Large intestine (tissue), 12 donors: ENCODE measurements around the gene RRH. TPM values are rescaled to one million over a fixed set of nuclear protein-coding genes. Genes with fewer than 3 reads are reported as not detected.
"Not testable (repeated sequence)": the region's sequence is repeated elsewhere in the genome, so short reads cannot be mapped to it uniquely, and the experiment has no call there.

ENCODE experiments used
- DNase-seq, 2 donors: peaks; one replicate each; pipeline versions ENCODE4 v3.0.0 to v3.0.0-alpha.2; 2013
- H3K27ac ChIP-seq: one replicate; pipeline ENCODE4 v1.5.1; 2013; ENCODE audit warnings: low read length
- H3K27me3 ChIP-seq: 2 replicates; pipeline ENCODE4 v1.6.1; 2013; ENCODE audit warnings: low read length; ENCODE audit not compliant: control insufficient read depth, insufficient read depth
- H3K36me3 ChIP-seq: 2 replicates; pipeline ENCODE4 v1.6.1; 2013; ENCODE audit warnings: low read length; ENCODE audit not compliant: control insufficient read depth, insufficient read depth
- H3K4me1 ChIP-seq: one replicate; pipeline ENCODE4 v1.6.1; 2013; ENCODE audit warnings: low read length; ENCODE audit not compliant: control insufficient read depth, insufficient read depth
- H3K4me3 ChIP-seq: one replicate; pipeline ENCODE4 v1.5.1; 2013; ENCODE audit warnings: low read length
- H3K9me3 ChIP-seq: one replicate; pipeline ENCODE4 v1.6.1; 2013; ENCODE audit warnings: mild to moderate bottlenecking, low read depth, low read length, moderate library complexity; ENCODE audit not compliant: control insufficient read depth
- WGBS: methylation state at CpG from one replicate; pipeline ENCODE4 v1.1.5; 2013; ENCODE audit warnings: low lambda C conversion rate; ENCODE audit not compliant: insufficient coverage; 5-methylcytosine and 5-hydroxymethylcytosine counted together
- long read RNA-seq, 11 donors: transcript quantifications; one replicate each; lab custom pipeline, GENCODE V29; 2026
- polyA plus RNA-seq: library from polyadenylated mRNA; unstranded; fragments of 120-200 nt; gene quantifications from one replicate; pipeline ENCODE4 v1.2.1, GENCODE V29; 2013

Gene RRH
- 0.28 TPM for polyA plus RNA-seq
- long read RNA-seq, donor 1, result 0 reads
- long read RNA-seq, donor 2, result 0 reads
- long read RNA-seq, donor 3, result 0 reads
- long read RNA-seq, donor 4, result 0 reads
- long read RNA-seq, donor 5, result 0 reads
- long read RNA-seq, donor 6, result 0 reads
- long read RNA-seq, donor 7, result 0 reads
- long read RNA-seq, donor 8, result 0 reads
- long read RNA-seq, donor 9, result 0 reads
- long read RNA-seq, donor 10, result 0 reads
- long read RNA-seq, donor 11, result 0 reads

GRCh38 chr4:109827672-109828071 lies at the start of gene RRH:
TSS of gene RRH (plus strand) at chr4:109827972. CDS start at chr4:109828028, 56 bp downstream.
- no peak within 1 kb of the TSS for H3K27ac ChIP-seq
- no peaks in the 10 kb centered on the region for H3K27me3 ChIP-seq
- WGBS, result no CpG with 5 or more reads among the region's 2 CpGs
- H3K36me3 ChIP-seq, result peaks cover 14% of the 10 kb centered on the region
- no peaks in the 10 kb centered on the region for H3K9me3 ChIP-seq
- no peaks in the 10 kb centered on the region for H3K4me1 ChIP-seq
- H3K4me3 ChIP-seq, result no peak within 1 kb of the TSS
- DNase-seq, result no peak

GRCh38 chr4:109782092-109782491 lies 45.7 kb upstream of the RRH start:
- H3K4me3 ChIP-seq, H3K4me1 ChIP-seq, H3K27ac ChIP-seq, H3K36me3 ChIP-seq, DNase-seq, H3K27me3 ChIP-seq, H3K9me3 ChIP-seq: not testable (repeated sequence)
- WGBS, result no CpG with 5 or more reads among the region's 2 CpGs

- DNase-seq, result no peak
- Histone ChIP-seq H3K4me1 (no peaks in the 10 kb centered on the region), H3K27me3 (no peaks in the 10 kb centered on the region), H3K4me3 (no peak overlapping the region), H3K36me3 (no peaks in the 10 kb centered on the region), H3K27ac (no peak overlapping the region), H3K9me3 (no peaks in the 10 kb centered on the region)
- no CpG with 5 or more reads among the region's 1 CpG for WGBS
Observed at GRCh38 chr4:109786846-109787245, 40.9 kb upstream of the RRH start.

GRCh38 chr4:109787807-109788206 lies 40.0 kb upstream of the RRH start:
- Histone ChIP-seq H3K36me3 (no peaks in the 10 kb centered on the region), H3K4me3 (no peak overlapping the region), H3K27ac (no peak overlapping the region), H3K9me3 (no peaks in the 10 kb centered on the region), H3K27me3 (no peaks in the 10 kb centered on the region), H3K4me1 (no peaks in the 10 kb centered on the region)
- DNase-seq, result no peak
- no CpG with 5 or more reads among the region's 1 CpG for WGBS

- no peak overlapping the region for H3K27ac ChIP-seq
- peaks cover 32% of the 10 kb centered on the region for H3K9me3 ChIP-seq
- no peaks in the 10 kb centered on the region for H3K4me1 ChIP-seq
- H3K4me3 ChIP-seq, result no peak overlapping the region
- 80% methylated on average over 1 of the region's 6 CpGs for WGBS
- DNase-seq, result no peak
- H3K27me3 ChIP-seq, result no peaks in the 10 kb centered on the region
- no peaks in the 10 kb centered on the region for H3K36me3 ChIP-seq
Observed at GRCh38 chr4:109795059-109795458, 32.7 kb upstream of the RRH start.

GRCh38 chr4:109798866-109799265 lies 28.9 kb upstream of the RRH start:
- Histone ChIP-seq H3K27ac (no peak overlapping the region), H3K4me3 (no peak overlapping the region), H3K36me3 (no peaks in the 10 kb centered on the region), H3K9me3 (peaks cover 28% of the 10 kb centered on the region), H3K4me1 (no peaks in the 10 kb centered on the region), H3K27me3 (no peaks in the 10 kb centered on the region)
- no peak for DNase-seq

GRCh38 chr4:109801099-109801789 lies 26.5 kb upstream of the RRH start:
- DNase-seq, result peak in 1 of 2 donors; percentile 31
- Histone ChIP-seq H3K27ac (peak overlapping the region; percentile 37), H3K4me1 (no peaks in the 10 kb centered on the region), H3K27me3 (no peaks in the 10 kb centered on the region), H3K4me3 (peak overlapping the region; percentile 19), H3K36me3 (no peaks in the 10 kb centered on the region), H3K9me3 (peaks cover 13% of the 10 kb centered on the region)
- no CpG with 5 or more reads among the region's 4 CpGs for WGBS

- H3K4me3 ChIP-seq, result peak within 1 kb of the TSS; percentile 19
- H3K9me3 ChIP-seq, result peaks cover 9% of the 10 kb centered on the region
- peak within 1 kb of the TSS; percentile 37 for H3K27ac ChIP-seq
- H3K4me1 ChIP-seq, result no peaks in the 10 kb centered on the region
- 60% methylated on average over 1 of the region's 2 CpGs for WGBS
- DNase-seq, result peak in 1 of 2 donors; percentile 76
- H3K36me3 ChIP-seq, result no peaks in the 10 kb centered on the region
- no peaks in the 10 kb centered on the region for H3K27me3 ChIP-seq
Observed at GRCh38 chr4:109801895-109802319, 25.9 kb upstream of the RRH start, which contains the start of gene CFI. TSS of gene CFI (minus strand) at chr4:109801999. CDS start at chr4:109801971, 28 bp downstream.

- WGBS, result no CpG with 5 or more reads among the region's 4 CpGs
- Histone ChIP-seq H3K36me3 (no peaks in the 10 kb centered on the region), H3K4me3 (no peak overlapping the region), H3K27me3 (no peaks in the 10 kb centered on the region), H3K9me3 (no peaks in the 10 kb centered on the region), H3K27ac (no peak overlapping the region), H3K4me1 (no peaks in the 10 kb centered on the region)
- DNase-seq, result peak in 1 of 2 donors; percentile 47
Observed at GRCh38 chr4:109803924-109804571, 23.7 kb upstream of the RRH start.

- 100% methylated on average over 1 of the region's 2 CpGs for WGBS
- Histone ChIP-seq H3K27me3 (no peaks in the 10 kb centered on the region), H3K9me3 (no peaks in the 10 kb centered on the region), H3K4me3 (no peak overlapping the region), H3K4me1 (no peaks in the 10 kb centered on the region), H3K27ac (no peak overlapping the region), H3K36me3 (no peaks in the 10 kb centered on the region)
- no peak for DNase-seq
Observed at GRCh38 chr4:109809655-109810054, 18.1 kb upstream of the RRH start.
